Erythroblast (primary cell): ENCODE data around the gene IGSF11.
"Not testable (repeated sequence)": the region's sequence is repeated elsewhere in the genome, so short reads cannot be mapped to it uniquely, and the experiment has no call there.

Source experiments
- DNase-seq, 2 experiments: peaks; one replicate each; lab custom pipeline; 2025; lab: John Stamatoyannopoulos, UW
- GATA1 ChIP-seq: IDR thresholded peaks from 2 replicates; pipeline ENCODE4 v1.6.1; 2011; ENCODE audit warnings: low read depth, mild to moderate bottlenecking, control low read depth, low read length, moderate library complexity
- POLR2A ChIP-seq: IDR thresholded peaks from 2 replicates; pipeline ENCODE4 v1.6.1; 2011; ENCODE audit warnings: mild to moderate bottlenecking, low read length

Gene IGSF11

DNA sequence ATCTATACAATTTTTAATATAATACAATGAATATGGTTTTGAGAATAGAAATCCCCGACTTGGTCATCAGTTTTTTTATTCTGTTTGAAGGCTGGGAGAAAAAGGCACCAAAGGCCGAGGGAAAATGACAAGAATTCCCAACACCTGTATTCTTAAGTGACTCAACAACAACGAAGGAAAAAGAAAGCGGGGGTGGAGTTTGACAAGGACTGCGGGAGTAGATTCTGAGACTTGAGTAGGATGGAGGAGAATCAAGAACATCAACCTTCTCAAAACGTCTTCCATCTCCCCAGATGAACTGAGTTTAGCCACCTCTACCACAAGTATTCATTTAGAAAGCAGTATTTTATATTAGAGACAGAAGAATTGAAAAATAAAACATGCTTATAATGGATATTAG lies 107.2 kb downstream of the IGSF11 start:
- TF ChIP-seq POLR2A (no peak), GATA1 (no peak)
- no peak for DNase-seq

DNA sequence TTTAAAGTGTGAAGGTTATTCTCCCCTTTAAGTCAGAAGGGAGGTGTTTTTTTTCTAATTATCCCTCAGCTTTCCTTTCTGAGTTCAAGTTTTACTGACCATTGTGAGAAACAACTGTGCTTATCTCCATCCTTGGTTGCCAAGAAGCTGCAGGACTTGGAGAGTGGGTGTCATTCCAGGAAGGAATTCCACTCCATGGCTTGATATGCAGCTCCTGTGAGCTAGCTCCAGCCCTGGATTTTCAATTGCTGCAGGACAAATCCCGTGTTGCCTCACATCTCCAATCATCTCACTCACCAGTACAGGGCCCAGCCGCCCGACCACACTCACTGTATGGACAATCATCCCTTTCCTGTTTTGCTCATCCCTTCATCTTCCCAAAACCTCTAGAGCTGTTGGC lies 122.5 kb downstream of the IGSF11 start:
- DNase-seq = no peak
- TF ChIP-seq GATA1 (no peak), POLR2A (no peak)

DNA sequence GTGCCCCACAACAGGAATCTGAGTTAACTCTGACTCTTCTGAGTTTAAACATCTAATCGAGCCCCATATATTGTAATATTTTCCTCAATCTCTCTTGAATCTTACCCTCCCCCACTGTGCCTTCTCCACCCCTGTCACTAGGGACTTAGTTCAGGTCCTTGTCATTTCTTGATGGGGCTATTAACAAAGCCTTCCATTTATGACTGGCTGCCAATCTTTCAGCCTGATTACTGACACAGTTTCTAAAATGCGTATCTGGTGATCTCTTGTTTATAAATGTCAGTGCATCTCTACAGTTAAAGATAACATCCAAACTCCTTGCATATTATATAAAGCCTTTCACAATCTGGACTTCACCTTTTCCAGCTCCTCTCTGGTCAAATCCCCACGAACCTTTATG lies 124.3 kb downstream of the IGSF11 start:
- no peak for DNase-seq
- TF ChIP-seq POLR2A (no peak), GATA1 (no peak)

DNA sequence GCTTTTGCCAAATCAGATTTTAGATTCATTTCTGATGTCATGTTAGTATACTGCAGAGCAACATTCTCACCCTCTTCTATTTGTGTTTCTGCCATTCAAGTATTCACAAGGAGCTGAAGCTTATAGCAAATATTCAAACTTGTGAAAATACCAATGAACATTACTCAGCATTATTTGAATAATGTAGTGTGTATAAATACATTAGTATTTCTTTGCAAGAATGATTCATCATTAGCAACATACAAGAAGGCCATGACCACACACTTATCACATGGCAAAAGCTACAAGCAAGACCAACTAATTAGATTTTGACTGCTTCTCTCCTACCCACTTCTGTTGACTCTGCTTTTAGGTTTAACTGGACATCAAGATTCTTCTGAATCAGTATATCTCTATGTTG lies 124.9 kb downstream of the IGSF11 start:
- DNase-seq = no peak
- TF ChIP-seq POLR2A = no peak
- TF ChIP-seq GATA1 = no peak

DNA sequence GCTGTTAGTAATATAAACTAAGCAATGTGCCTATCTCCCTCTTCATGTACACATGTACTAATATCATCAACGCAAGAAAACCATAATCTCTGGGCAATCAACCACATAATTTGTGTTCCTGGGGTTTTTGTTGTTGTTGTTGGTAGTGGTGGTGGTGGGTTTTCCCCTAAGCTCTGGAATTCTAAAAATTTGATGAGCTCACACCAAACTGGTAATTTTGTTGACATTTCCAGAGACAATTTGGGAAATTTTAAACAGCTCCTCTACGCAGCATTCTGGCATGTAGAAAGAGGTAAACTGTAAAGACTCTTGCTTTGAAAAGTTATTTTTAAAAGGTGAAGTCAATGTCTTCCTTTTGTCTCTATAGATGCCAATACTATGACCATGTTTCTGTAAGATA lies 126.7 kb downstream of the IGSF11 start:
- TF ChIP-seq GATA1 (no peak), POLR2A (no peak)

DNA sequence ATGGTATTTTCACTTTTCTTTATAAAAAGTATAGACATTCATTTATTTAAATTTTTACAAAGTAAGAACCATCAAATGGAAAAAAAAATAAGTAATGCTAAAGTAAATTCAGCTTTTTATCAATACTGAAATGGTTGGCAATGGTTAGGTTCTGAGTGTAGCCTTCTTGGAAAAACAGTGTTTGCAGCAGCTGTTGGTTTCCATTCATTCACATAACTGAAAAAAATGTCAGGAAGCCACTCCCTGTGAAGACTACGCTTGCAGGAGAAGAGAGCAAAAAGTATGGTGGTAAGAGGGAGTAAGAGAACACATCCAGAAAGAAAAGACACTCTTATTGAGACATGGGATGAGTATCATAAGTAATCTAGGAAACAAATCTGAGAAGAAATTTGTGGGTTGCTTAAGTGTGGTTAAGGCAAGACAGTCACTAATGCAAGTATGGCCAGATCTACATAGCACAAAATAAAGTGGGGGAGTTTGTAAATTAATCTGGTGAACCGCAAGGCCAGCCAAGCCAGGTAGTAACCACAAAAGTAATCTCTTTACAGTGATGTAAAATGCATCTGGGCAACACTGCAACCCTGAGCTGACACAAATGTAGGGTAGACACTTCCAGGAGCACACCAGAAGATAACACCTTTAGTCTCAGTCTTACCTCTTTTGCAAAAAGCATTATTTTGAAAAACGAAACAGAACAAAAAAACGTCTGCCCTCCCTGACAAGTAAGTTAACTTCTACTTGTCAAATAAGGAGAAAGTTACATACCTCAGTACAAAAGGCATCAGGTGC lies 133.7 kb downstream of the IGSF11 start:
- TF ChIP-seq GATA1 (no peak), POLR2A (no peak)

More for the DNA sequence above, 126.7 kb downstream of the IGSF11 start:
- DNase-seq = no peak

DNA sequence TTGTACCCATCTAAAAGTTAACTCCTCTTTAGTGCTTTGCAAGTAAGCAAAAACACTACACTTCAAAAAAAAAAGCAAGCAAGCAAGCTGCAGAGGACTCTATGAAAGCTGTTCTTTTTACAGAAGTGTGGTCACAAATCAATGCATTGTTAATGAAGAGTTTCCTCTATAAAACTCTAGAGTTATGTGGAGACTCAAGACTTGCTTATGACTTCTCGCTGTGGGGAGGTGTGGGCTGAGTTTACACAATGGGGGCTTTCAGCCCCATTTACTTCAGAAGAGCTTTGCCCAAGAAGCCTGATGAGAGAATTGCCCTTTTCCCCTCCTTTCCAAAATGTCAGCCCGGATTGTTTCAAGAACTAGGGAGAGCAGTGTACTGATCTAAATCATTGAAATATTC lies 144.4 kb downstream of the IGSF11 start:
- DNase-seq = no peak
- TF ChIP-seq POLR2A (no peak), GATA1 (no peak)

More for the DNA sequence above, 133.7 kb downstream of the IGSF11 start:
- no peak for DNase-seq

DNA sequence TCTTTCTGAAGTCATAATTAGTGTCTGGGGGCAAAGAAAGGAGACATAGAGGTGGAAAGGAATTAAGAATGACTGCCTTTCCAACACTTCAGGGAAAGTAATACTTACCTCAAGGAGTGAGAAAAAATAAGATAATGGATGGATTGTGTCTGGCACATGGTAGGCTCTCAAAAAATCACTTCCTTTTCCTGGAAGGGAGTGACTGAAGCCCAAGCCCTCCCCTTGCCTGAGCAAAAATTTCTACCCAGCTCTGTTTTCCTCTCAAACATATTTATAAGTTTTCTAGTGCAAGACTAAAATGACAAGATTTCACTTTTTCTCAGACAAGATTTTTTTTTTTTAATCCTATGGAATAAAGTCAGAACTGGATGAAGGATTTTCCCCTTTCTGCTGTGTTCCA lies 145.0 kb downstream of the IGSF11 start:
- no peak for DNase-seq
- TF ChIP-seq GATA1 = no peak
- no peak for TF ChIP-seq POLR2A

DNA sequence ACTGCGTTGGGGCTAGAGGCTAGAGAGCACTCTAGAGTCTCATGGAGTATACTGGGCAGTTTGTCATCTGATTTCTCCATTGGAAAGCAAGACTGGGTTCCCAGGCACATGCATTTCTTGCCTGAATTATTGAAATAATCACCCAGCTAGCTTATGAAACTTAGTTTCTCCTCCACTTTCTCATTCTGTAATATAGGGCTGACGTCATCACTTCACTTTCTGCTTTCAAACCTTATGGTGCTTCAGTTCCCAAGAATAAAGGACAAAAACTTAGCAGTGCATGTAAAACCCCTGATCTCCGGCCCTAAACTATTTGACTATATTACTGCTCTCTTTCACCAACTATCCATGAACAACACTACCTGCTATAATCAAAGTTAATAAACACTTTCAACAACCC lies 147.9 kb downstream of the IGSF11 start:
- no peak for DNase-seq

DNA sequence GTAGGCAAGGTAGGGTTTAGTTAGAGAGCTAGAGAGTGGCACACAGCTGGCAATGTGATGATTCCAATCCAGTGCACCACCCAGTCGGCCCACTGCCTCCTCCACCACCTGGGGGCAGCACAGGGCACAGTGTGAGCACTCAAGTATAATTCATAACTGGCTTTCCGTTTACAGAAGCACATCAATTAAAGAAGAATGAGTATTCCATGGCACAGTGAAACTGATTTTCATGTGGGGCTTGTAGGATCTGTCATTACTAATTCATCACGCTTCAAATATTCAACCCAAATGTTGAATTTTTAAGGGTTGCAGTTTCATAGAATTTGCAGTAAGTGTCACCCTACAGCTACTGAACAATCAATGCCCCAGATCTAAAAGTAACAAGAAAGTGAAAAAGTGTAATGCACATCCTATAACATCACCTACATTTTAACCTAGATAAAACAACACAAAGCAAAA lies 149.9 kb downstream of the IGSF11 start:
- no peak for TF ChIP-seq POLR2A
- TF ChIP-seq GATA1 = no peak

More for the DNA sequence above, 147.9 kb downstream of the IGSF11 start:
- no peak for TF ChIP-seq POLR2A
- TF ChIP-seq GATA1 = no peak

DNA sequence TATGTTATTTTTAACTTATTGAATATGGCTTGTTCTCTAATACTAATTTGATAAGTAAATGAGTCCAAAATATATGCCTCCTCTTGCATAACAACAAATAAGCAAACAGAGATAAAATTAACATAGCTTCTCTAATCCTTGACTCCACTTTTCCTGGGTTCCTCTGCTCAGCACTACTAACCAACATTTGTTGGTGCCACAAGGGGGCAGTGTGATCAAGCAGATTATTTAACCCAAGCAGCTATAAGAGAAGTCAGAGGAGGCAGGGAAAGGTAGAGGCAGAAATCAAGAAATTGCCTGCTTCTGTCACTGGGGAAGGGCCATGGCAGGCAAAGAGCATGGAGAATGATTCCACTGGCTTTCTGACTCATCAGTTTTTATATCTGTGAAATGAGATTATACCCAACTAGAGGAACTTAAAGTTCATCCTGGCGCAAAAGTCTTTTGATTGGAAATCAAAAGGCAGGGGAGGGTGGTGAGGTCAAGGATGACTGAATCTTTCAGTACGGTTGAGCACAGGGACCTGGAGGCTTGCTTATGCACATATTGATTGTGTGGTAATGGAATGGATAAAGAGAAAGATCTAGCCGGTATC lies 152.2 kb downstream of the IGSF11 start:
- peak; percentile 52 to 77 for DNase-seq
- TF ChIP-seq GATA1 = no peak
- TF ChIP-seq POLR2A = no peak

More for the DNA sequence above, 149.9 kb downstream of the IGSF11 start:
- peak; percentile 36 to 66 for DNase-seq

DNA sequence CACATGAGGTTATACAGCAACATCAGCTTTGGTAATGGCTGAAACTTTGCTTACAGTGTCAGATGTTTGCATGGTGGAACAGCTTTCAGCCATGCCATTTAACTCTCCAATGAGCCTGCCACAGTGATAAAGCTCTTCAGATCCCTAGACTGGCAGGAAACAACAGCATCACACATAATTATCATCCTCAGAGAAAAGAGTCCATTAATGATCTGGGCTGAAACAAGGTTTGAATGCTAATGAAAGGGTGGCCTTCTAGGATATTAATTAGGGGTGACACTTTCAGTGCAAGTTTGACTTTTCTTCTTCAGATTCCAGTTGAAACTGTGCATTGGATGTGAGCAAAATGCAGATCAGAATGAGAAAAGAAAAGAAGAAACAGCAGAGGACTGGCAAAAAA lies 166.6 kb downstream of the IGSF11 start:
- TF ChIP-seq POLR2A (no peak), GATA1 (no peak)
- no peak for DNase-seq

DNA sequence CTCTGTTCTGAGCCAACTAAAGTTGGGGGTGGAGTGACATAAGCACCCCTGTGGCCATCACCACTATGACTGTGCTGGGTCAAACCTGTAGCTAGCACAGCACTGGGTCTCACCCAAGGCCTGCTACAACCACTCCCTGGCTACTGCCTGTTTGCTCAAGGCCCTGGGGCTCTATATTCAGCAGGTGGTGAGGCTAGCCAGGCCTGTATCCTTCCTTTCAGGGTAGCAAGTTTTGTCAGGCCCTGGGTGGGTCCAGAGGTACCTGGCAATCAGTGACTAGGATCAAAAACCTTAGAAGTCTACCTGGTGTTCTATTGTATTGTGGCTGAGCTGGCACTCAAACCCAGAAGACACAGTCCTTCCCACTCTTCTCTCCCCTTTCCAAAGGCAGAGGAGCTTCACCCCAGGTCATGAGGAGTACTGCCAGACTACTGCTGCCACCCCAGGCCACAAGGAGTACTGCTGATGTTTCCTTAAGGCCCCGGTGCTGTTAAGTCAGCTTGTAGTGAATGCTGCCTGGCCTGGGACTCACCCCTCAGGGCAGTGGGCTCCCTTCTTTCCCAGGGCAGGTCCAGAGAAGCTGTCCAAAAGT lies 170.8 kb downstream of the IGSF11 start:
- DNase-seq = peak in 1 of 2 experiments; percentile 0
- TF ChIP-seq GATA1 (no peak), POLR2A (no peak)

DNA sequence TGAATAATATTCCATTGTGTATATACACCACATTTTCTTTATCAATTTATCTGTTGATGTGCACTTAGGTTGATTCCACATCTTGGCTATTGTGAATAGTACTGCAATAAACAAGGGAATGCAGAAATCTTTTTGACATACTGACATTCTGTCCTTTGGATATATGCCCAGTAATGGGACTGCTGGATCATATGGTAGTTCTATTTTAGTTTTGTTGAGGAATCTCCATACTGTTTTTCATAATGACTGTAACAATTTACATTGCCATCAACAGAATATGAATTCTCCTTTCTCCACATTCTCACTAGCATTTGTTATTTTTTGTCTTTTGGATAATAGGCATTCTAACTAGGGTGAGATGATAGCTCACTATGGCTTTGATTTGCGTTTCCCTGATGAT lies 174.7 kb downstream of the IGSF11 start:
- TF ChIP-seq POLR2A (no peak), GATA1 (no peak)
- DNase-seq = no peak

DNA sequence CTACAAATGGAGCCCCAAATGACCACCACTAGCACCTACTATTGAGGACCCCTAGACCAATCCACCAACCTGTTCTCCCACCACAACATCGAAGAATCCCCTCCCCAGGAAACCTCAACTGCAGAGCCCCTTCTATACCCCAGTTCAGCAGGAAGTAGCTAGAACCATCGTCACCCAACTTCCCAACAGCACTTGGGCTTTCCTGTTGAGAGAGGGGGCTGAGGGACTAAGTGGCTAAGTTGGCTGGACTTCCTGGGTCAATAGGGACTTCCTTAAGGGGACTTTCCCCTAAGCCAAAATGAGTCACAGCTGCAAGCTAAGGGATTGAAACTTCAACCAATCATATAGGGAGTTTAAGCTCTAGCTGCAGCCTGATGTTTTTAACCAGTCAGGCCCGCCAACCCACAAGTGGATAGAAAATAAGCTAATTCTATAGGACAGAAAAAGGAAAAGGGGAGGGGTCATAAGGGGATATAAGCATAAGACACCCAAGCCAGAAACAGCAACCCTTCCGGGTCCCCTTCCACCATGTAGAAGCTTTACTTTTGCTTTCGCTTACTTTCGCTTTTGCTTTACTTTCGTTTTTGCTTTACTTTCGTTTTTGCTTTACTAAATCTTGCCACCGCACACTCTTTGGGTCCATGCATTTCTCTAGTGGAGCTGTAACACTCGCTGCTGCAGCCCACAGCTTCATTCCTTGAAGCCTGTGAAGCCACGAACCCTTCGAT lies 183.0 kb downstream of the IGSF11 start:
- not testable (repeated sequence) for DNase-seq
